Loucy (cell line): ENCODE results near the gene PROSER3.

Source experiments
- EZH2phosphoT487 ChIP-seq: fragments of 200-600 bp; IDR thresholded peaks from 2 replicates; pipeline ENCODE4 v1.6.1; 2018; ENCODE audit warnings: antibody characterized with exemption, mild to moderate bottlenecking, moderate library complexity, borderline replicate concordance
- TF ChIP-seq, protein P1 (sequence below): fragments of 200-600 bp; sonication (generic); conservative IDR thresholded peaks from 2 replicates; pipeline ENCODE4 v1.5.1; 2014; ENCODE audit warnings: mild to moderate bottlenecking, antibody characterized with exemption, low read length

DNA sequence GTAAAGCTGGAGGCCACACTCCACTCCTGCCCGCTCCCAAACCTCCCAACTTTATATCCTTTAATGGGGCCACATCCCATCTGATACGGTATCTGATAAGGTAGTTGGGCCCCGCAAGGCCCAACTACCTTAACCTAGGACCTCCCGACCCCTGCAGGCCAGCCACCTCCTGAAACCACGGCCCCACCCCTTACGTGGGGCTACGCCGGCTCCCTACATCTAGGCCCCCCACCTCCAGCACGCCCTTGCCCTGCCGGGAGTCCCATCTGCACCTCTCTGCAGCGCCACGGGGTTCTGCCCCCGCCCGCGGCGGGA lies 17.9 kb upstream of the PROSER3 start:
- TF ChIP-seq, protein P1, sequence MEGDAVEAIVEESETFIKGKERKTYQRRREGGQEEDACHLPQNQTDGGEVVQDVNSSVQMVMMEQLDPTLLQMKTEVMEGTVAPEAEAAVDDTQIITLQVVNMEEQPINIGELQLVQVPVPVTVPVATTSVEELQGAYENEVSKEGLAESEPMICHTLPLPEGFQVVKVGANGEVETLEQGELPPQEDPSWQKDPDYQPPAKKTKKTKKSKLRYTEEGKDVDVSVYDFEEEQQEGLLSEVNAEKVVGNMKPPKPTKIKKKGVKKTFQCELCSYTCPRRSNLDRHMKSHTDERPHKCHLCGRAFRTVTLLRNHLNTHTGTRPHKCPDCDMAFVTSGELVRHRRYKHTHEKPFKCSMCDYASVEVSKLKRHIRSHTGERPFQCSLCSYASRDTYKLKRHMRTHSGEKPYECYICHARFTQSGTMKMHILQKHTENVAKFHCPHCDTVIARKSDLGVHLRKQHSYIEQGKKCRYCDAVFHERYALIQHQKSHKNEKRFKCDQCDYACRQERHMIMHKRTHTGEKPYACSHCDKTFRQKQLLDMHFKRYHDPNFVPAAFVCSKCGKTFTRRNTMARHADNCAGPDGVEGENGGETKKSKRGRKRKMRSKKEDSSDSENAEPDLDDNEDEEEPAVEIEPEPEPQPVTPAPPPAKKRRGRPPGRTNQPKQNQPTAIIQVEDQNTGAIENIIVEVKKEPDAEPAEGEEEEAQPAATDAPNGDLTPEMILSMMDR: no peak
- TF ChIP-seq EZH2phosphoT487: no peak
